Posterior cingulate gyrus (tissue), 11 donors: Measurements from ENCODE around the gene ACTR8.

Experiments used
- DNase-seq, 10 donors: peaks; one replicate each; pipeline versions ENCODE4 v3.0.0 to v3.0.0-alpha.2; 2020 to 2021; ENCODE audit warnings: mixed read lengths in 3 of 10
- intact Hi-C: fragments of 100-400 bp; cut with DNase I; formaldehyde crosslinking; loops from one replicate; pipeline ENCODE4 v1.15.1; 2023

Gene ACTR8

DNA sequence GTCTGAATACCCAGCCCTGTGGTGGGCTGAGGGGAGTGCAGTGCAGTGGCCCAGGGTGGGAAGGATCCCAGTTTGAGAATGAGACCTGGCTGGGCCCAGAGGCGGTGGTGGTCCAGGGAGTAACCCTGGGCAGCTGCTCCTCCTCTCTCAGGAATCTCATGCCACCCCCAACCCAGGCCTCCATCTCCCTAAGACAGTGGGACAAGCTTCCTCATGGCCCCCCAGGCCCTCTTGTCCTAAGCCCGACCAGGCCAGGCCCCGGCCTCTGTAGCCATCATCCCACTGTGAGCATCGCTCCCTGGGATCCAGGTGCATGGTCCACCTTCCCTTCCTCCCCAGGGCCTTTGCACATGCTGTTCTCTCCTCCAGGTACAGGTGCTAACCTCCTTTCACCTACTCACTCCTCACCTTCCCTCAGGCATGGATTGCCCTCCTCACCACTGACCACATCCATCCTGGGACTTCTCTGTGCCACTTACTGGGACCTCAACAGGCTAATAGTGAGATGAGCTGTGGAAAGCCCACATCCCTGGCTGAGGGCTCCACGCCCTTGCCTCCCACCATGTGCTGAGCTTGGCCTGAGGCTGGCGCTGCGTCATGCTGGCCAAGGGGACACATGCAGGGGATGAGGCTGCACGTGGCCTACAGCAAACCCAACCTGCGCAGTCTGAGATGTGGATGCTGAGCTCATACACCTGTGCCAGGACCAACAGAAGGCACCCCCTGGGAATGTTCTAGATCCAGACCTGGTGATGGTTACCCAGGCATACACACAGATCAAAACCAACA is 45.7 kb downstream of the ACTR8 start:
- intact Hi-C loops = no loop called here
- peak in 2 of 10 donors; percentile 59 to 69 for DNase-seq

DNA sequence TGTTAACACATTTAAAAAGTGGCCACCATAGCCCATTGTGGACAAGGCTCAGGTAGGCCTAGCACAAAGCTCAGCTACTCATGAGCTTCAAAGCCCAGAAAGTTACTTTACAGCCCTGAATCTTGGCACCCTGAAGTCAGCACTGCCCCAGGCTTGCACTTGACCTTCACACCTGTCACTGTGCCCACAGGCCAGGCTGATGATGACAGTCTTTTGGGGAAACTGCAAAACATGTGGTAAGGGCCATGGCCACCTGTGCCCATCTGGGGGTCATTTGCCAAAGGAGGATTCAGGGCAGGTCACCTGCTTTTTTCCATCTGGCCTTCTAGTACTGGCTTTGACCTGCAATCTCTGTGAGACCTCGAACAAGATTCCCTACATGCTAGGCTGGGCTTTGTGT is 46.7 kb downstream of the ACTR8 start:
- no peak for DNase-seq
- intact Hi-C loops = no loop called here

GRCh38 chr3:53834429-53835095 is 47.4 kb downstream of the ACTR8 start:
- no peak for DNase-seq
- intact Hi-C loops = no loop called here

GRCh38 chr3:53833700-53834099 is 48.3 kb downstream of the ACTR8 start:
- no peak for DNase-seq
- intact Hi-C loops = no loop called here

DNA sequence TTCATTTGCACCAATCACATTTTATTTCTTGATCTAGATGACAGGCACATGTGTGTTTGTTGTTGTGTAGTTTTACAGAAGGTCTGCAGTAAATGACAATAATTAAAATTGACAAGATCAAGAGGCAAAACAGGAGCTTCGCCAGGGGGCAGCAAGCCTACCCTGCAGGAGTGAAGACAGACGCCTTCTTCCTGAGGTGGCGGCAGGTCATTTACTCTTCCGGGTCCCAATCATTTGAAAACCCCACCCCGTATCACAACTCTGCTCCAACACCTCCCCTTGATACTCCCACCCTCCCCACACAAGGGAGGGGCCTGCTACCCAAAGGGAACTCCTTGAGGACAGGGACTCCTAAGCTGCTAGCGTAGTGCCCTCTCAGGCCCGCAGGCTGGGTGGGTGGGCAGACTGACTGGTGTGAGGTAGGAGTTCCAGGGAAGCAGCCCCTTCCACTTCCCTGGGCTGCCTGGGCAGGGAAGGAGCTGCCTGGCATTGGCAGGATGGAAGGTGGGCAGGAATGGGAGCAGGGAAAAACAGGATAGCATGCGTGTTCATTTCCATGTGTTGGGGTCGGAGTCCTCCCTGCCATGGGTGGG is 48.8 kb downstream of the ACTR8 start:
- peak in 1 of 10 donors; percentile 64 for DNase-seq
- intact Hi-C loops = no loop called here

- DNase-seq = no peak
- intact Hi-C loops = no loop called here
These were observed 51.0 kb downstream of the ACTR8 start for GRCh38 chr3:53830944-53831343.

DNA sequence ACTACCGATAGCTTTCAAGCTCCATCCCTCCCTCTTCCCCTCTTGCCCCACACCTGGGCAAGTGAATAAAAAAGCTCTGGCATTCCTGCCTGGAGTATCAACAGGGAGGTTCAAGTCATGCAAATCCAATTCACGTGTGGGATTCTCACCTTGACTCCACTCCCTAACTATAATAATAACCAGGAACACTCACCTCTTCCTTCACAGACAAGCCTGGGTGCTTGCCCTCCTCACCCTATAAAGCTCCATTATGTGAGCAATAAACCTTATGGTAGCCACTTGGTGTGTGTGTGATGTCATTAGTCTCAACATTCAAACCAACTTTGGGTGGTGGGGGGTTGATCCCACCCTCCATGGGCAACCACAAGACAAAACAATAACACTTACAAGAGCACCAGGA is 52.3 kb downstream of the ACTR8 start:
- DNase-seq = peak in 1 of 10 donors; percentile 9
- intact Hi-C loops = no loop called here

DNA sequence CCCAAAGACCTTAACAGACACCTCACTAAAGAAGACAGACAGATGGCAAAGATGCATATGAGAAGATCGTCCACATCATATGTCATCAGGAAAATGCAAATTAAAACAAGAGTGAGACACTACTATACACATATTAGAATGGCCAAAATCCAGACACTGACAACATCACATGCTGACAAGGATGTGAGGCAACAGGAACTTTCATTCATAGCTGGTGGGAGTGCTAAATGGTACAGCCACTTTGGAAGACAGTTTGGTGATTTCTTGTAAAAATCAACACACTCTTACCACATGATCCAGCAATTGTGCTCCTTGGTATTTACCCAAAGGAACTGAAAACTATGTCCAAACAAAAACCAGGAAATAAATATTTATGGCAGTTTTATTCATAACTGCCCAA is 53.4 kb downstream of the ACTR8 start:
- no peak for DNase-seq
- intact Hi-C loops = no loop called here

DNA sequence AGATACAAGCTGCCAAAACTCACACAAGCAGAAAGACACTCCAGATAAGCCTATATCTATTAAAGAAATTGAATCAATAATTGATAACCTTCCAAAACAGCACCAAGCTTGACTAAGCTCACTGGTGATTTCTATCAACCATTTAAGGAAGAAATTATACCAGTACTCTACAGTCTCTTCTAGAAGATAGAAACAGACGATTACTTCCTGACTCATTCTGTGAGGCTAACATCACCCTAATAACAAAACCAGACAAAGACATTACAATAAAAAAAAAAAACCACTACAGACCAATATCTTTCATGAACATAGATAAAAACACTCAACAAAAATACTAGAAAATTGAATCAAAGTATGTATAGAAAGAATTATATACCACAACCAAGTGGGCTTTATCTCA is 55.9 kb downstream of the ACTR8 start:
- DNase-seq = no peak
- intact Hi-C loops = no loop called here

DNA sequence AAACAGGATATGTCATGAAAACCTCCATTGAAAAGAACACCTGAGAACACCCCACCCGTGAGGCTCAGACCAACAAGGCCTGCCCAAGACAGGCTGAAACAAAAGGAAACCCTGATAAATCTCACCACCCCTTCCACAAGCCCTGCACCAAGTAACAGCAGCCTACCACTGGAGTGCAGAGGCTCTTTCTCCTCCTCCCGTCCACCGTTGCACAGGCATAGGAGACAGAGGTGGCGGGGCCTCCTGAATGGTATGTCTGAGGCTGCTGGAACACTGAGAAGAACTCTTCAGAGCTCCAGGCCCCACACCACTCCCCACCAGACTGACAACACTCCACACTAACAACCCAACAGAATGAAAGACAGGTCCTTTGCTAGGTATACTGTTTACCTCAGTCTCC is 57.2 kb downstream of the ACTR8 start:
- peak in 1 of 10 donors; percentile 34 for DNase-seq
- intact Hi-C loops = no loop called here

DNA sequence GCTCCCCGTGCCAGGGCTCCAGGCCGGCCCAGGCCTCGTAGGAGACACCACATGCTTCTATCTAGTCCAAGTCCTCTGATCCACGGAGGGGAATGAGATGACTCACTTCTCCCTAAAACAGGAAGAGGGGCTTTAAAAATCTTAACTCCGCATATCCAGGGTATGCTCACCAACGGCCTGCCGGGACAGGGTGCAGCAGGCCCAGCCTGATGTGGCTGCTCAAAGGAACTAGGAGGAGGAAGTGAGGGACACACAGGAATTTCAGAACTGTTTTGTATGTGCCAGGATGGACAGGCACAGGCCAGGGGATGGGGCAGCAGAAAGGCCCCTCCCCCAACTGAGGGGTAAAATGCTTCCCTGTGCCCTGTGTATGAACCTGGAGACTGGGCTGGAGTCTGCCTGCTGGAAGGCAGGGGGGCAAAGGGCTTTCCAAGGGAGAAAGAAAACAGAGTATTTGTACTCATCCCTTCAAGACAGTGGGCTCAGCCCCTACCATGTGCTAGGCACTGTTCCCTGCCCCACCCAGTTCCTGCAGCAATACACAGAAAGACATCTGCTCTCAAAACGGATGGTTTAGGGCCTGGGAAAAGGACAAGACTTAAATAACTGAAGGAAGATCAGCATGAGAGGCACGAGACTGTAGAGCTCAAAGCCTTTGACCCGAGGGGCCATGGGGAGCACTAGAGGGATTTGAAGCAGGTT is 57.8 kb downstream of the ACTR8 start:
- intact Hi-C loops = no loop called here
- peak in 1 of 10 donors; percentile 62 for DNase-seq

DNA sequence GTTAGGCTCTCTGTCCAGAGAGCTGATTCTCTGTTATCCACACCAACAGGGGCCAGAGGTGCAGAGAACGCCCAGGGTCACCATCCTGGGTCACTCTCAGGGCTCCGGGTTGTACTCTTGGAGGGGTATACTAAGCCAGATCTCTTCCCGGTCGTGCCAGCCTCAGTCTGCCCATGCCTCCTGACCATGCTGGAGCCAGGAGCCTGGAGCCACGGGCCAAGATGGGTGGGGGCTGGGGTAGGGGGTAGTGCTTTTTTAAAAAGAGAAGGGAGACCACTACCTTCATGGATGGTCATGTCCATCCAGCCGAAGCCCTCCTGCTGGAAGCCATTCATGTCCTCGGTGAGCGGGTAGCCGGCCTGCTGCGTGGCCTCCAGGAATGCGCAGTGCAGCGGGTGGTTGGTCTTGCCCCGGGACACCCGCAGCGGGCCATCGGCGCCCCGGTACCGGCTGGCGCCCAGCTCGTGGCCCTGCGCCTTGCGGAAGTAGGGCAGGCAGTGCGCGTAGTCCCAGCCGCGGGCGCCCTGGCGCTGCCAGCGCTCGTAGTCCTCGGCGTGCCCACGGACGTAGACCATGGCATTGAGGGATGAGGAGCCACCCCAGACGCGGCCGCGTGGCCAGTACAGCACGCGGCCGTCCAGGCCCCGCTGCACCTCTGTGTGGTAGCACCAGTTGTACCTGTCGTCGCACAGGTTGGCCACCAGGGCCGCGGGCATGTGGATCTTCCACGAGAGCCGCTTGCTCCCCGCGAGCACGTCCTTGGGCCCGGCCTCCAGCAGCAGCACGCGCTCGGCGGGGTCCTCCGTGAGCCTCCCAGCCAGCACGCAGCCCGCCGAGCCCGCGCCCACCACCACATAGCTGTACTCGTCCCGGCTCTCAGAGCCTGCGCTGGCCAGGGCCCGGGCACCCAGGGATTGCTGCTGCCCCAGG is 58.7 kb downstream of the ACTR8 start:
- DNase-seq = peak in 5 of 10 donors; percentile 8 to 80 (median 58)
- intact Hi-C loops = no loop called here

DNA sequence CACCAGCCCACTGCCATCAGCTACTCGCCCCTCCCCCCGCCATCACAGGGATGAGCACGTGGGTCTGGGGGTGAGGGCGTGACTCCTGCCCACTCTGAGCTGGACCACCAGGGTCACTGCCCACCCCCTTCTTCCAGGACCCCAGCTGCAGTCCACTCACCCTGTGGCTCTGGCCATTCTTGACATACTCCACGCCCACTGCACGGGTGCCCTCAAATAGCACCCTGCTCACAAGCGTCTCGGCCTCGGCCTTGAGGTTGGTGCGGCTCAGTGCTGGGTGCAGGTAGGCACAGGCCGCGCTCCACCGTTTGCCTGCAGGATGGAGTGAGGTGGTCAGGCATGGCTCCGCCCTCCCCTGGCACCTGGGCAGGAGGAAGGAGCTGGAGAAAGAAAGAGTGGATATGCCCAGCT is 59.6 kb downstream of the ACTR8 start:
- intact Hi-C loops = no loop called here
- DNase-seq = peak in 5 of 10 donors; percentile 5 to 76 (median 55)

GRCh38 chr3:53821631-53822121 is 60.3 kb downstream of the ACTR8 start:
- DNase-seq = peak in 4 of 10 donors; percentile 6 to 74 (median 54)
- intact Hi-C loops = no loop called here

DNA sequence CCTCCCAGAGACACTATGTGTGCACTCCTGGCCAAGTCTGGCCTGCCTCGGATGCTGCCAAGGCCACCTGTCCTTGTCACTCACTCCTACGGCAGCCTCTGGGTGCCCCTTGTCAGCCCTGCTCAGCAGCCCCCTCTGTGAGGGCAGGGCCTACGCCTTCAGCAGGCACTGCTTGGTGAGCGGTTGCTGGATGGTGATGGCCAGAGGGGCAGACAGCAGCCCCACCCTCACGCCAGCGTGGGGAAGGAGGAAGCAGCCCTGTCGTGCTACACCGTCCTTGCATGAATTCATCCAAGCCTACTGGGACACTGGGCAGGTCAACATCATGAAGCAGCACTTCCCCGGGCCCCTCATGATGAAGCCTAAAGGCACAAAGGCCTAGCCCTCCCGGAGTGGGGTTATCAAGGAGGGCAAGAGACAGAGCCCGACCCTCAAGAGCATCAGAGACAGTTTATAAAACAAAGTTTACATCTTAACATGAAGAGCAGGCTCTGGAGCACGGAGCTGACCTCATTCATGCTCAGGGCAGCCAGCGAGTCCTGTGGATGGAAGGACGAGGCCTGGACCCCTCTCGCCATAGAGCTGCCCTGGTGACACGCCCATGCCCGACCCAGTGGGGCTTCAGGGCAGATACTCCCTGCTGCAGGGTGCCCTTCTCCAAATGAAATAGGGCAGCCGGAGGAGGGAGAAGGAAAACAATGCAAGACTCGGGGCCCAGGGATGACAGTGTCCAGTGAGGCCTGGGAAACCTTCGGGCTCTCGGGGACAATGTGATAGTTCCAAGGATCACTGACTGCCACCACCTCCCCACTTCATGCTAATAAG is 61.0 kb downstream of the ACTR8 start:
- DNase-seq = peak in 4 of 10 donors; percentile 7 to 76 (median 60)
- intact Hi-C loops = no loop called here

DNA sequence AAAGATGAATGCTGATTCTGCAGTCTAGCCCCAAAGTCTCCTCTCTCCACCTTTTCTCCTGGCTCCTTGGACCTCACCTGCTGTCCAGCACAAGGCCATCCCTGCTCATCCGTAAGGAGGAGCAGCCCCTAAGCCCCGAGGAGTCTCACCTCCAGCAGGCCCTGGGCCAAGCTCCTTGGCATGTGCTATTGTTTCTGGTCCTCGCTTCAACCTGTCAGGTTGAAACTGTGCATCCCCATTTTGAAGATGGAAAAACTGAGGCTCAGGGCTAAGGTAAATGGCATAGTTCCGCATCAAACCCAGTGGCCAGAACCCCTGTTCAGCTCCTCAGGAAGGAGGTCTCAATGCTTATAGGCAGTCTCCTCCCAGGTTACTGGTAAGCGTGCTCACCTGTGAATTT is 61.9 kb downstream of the ACTR8 start:
- DNase-seq = peak in 3 of 10 donors; percentile 3 to 70 (median 59)
- intact Hi-C loops = no loop called here

DNA sequence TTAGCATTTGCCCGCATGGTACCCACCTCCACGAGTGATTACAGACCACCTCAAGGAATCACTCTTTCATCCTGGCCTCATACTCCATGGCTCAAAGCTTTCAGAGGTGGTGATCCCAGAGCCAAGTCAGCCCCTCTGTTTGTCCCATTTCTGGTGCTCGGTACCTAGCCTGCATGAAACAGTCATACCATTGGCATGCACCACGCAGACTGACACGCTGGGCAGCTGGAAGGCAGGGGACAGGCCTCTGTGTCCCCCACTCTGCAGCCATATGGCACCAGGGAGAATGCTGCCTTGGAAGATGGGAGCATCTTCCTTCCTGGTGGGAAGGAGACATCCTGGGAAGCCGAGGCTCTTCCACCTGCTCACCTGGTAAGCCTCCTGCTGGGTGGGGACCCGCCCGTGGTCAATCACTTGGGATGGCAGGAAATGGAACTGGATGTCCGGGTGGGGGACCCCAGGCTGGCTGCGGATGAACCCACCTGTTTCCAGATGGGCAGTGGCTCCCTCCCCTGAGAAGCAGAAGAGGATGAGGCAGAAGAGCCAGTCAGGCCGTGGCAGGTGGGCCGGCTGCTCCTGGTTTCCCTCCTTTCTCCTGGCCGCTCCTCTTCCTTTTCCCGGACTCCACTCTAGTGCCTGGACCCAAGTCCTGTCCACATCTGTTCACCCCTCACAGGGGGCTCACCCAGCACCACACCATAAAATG is 62.6 kb downstream of the ACTR8 start:
- DNase-seq = peak in 4 of 10 donors; percentile 5 to 66 (median 42)
- intact Hi-C loops = no loop called here
